DMS 273 treated with DMSO at 0.1 percent for 48 hours (cell line): ENCODE data around the gene PATJ.
"Not testable (repeated sequence)": the region's sequence is repeated elsewhere in the genome, so short reads cannot be mapped to it uniquely, and the experiment has no call there.

ENCODE experiments used
- DNase-seq: peaks from one replicate; lab custom pipeline; 2025; lab: John Stamatoyannopoulos, UW

The PATJ gene

DNA sequence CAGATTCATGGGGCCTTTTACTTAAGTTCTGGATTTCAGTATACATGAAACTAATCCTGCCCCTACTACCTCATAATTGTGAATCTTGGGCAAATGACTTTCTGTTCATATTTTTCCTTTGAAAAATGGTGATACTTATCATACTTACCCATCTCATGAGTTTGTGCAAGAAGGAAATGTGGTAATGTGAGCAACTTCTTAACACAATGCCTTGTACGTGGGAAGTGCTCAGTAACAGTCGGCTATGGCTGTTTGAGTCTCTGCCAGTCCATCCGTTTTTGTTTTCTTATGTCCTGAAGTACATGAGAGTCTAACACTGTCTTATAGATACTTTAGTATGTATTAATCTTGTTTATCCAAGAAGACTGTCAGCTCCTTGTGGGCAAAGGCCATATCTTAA is 86.5 kb downstream of the PATJ start:
- no peak for DNase-seq

DNA sequence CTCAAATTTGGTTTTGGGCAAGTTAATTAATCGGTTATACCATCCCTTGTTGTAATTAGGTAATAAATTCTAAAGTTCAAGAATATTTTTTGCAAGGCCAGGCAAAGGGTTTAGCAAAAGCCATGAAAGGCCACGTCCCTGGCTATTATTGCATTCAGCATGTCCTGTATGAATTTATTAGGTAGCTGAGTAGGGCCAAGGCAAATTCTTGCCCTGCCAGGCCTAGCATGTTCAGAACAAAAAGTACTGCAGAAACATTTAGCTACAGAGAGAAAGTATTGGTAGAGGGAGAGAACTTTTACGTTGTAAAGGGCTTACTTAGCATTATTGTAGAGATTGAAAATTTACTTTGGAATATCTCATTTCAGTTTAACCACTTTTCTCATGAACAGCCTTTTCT is 94.4 kb downstream of the PATJ start:
- DNase-seq: no peak

DNA sequence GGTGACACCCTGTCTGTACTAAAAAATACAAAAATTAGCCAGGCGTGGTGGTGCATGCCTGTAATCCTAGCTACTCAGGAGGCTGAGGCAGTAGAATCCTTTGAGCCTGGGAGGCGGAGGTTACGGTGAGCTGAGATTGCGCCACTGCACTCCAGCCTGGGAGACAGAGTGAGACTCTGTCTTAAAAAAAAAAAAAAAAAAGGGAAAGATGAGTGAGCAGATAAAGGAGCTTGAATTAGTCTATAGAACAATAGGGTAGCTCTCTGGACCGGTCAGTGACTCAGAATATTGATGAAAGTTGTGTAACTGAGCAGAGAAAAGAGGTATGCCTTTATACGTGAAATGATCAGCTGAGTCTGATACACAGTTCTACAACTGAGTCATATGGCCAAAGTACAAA is 95.3 kb downstream of the PATJ start:
- DNase-seq: not testable (repeated sequence)

DNA sequence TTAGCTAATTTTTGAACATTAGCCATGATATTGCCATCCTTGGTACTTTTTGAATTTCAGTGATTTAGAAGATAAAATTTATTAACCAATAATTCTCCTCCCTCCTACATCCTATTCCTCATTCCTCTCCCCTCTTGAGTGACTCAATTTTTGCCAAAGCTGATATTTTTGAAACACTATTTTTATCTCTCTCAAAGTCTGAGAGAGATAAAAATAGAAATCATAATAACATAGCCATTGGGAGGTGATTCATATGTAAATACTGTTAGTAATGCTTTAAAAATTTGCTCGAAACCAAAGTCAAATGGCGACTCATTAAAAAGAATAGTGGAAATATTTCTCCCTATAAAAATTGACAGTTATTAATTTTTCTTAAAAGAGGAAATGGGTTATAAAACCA is 97.4 kb downstream of the PATJ start:
- DNase-seq: no peak

DNA sequence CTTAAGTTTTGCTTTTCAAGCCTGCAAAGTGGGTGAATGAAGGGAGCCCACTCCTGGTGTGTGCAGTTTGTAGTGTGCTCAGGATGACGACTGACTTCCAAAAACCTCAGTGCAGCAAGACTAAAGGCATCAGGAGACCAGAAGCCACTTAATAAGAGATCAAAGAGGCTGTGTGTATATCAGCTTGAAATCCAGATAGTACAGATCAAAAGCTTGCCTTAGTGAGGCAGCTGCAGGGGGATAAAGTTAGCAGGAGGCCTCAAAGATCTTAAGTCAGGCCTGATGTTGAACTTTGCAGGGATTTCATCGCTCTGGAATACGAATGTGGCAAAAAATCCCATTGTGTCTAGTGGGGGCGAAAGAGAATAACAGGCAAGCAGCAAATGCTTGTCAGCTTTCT is 99.8 kb downstream of the PATJ start:
- no peak for DNase-seq

DNA sequence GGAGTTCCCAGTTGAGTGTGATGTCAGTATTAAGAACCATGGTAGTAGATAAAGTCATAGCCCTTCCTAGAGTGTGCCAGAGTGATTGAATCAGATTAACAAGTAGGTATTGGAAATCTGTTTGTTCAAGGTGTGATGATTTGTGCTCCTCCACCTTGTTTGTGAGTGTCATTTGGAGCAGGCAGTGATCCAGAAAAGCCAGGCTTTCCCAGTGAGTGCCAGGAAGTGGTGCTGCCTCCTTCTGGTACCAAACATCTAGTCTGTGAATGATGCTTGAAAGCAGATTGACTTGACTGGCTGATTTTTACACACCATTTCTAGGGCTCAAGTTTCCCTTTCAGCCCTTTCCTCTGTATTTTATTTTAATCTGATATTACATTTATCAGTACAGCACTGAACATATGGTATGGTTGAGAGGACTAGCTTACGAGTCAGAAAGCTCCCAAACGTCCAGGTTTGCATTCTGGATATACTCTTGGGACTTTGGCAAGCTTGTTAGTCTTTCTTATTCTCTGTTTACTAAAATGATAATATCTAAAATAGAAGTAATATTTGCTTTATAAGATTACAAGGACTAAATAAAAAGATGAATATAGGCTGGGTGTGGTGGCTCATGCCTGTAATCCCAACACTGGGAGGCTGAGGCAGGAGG is 100.7 kb downstream of the PATJ start:
- DNase-seq: no peak

DNA sequence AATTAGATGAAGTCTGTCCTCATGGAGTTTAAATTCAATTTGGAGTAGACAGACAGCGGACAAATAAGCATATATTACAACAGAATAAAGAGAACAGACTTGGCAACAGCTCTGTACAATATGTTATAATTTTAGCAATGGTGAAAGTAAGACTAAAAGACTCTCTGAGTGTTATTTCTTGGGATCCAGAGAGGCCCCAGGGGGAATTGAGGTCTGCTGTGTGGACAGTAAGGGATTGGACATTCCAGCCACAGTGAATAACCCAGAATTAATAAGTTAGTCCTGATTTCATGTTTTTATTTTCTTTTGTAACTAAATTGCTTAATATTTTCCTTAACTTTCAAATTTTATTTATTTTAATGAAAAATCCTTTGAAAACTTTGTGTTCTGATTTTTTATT is 101.7 kb downstream of the PATJ start:
- no peak for DNase-seq

DNA sequence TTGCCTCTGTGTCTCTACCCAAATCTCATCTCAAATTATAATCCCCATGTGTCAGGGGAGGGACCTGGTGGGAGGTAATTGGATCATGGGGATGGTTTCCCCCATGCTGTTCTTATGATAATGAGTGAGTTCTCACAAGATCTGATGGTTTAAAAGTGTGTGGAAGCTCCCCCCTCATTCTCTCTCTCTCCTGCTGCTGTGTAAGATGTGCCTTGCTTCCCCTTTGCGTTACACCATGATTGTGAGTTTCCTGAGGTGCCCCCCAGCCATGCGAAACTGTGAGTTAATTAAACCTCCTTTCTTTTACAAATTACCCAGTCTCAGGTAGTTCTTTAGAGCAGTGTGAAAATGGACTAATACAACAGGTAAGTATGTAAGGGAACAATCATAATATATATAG is 102.4 kb downstream of the PATJ start:
- DNase-seq: not testable (repeated sequence)

DNA sequence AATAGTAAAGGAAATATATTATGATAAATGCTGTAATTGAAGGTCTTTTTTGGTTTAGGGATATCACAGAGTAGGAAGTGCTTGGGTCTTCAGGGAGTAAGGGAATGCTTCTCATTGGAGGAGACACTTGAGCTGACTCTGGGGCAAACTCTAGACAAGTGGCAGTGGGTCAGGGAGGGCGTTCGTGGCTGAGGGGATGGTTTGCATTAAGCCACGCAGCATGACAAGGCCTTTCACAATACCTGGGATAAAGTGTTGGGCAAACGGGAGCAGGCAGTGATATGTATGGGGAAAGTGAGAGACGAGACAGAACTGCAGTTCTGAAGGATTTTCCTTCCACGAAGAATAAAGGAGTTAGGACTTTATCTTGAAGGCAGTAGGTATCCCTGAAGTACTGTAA is 109.0 kb downstream of the PATJ start:
- no peak for DNase-seq

DNA sequence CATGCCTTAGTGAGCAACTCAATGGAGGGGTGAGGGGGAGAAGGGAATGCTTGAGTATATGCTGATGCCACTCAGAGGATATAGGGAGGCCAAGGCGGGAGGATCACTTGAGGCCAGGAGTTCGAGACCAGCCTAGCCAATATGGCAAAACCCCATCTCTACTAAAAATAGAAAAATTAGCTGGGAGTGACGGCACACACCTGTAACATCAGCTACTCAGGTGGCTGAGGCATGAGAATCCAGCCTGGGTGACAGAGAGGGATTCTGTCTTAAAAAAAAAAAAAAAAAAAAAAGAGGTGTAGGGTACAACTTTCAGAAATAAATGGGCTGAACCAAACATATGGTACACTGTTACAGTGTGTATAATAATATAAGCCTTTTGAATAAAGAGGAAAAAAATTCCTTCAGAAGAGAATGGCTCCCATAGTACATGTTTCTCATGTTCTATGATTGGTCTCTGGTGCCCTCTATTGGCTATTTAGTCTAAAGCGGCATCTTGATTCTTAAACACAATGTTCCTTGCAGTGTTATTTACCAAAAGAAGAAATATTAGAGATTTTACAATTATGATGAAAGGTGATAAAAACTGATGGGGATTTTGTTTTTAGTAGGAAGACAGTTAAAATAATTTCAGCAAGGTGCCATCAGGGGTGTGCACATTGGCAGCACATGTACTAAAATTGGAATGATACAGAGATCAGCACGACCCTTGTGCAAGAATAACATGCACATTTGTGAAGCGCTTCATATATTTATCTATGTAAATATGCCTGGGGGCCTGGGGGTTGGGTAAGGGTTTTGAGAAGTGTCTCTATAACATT is 109.8 kb downstream of the PATJ start:
- DNase-seq: peak; percentile 9

DNA sequence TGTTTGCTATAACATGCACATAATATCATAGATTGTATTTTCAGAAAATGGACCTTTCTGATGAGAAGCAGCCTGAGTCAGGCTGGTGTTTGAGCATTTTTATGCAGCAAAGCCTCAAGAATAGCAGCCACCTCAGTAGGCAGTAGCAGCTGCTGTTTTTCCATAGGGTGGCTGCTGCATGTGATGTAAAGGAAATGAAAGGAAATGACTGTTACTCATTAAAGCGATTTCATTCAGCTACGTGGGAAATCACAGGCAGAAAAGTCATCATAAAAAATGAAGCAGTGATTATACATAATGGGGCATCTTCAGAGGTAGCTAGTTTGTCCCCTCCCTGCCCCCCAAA is 110.4 kb downstream of the PATJ start:
- no peak for DNase-seq

DNA sequence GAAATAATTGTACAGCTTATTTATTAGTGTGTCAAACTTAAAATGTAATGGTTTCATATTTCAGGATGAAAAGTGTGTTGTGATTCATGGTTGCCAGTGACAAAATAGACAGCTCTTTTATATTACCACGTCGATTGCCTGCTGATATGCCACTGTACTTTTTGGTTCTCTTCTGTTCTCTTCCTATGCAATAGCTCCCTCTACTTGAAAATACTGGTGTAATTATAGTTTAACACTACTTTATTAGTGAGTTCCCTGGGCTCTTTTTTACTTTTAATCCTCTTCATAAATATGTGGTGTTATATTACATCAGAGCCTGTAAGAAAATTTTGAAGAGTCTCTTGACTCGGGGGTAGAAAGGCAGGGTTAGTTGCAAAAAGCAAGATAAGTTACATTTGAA is 111.3 kb downstream of the PATJ start:
- DNase-seq: peak; percentile 17

DNA sequence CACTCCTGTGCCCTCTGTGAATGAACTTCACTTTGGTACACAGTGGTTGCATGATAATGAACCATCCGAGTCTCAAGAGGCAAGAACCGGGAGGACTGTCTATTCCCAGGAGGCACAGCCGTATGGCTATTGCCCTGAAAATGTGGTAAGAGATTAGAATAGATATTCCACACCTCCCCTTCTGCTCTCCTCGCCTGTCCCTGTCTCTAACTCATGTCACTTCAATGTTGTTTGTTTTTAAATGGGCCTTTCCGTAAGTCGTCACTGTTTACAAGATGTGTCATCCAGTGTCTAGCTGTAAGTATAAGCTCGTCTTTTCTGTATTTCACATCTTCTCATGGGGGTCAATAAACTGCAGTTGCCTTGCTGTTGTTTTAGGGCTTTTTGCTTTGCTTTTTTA is 122.2 kb downstream of the PATJ start:
- DNase-seq: no peak

DNA sequence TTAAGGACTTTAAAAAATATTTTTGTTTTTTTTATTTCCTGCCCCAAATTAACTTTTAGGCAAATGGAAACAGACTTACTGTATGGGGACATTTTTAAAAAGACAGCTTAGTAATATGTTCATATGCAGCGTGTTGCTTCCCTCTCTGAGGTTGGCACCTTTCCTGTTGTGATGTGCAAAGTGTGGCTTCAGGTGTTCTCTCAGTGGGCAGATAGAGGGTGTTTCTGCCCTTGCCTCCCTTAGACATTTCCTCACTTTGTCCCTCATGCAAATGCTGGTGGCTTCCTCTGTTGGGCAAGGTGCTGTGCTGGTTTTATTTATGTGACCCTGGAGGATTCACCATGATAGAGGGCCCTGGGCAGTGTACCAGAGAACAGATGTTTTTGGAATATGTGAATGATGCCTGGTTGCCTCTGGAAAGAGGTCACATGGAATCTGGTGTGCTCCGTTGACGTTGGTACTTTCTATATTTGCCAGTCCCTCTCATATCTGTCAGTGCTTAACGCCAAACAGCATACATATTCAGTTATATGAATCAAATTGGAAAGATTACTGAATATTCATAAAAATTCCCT is 123.5 kb downstream of the PATJ start:
- DNase-seq: no peak

DNA sequence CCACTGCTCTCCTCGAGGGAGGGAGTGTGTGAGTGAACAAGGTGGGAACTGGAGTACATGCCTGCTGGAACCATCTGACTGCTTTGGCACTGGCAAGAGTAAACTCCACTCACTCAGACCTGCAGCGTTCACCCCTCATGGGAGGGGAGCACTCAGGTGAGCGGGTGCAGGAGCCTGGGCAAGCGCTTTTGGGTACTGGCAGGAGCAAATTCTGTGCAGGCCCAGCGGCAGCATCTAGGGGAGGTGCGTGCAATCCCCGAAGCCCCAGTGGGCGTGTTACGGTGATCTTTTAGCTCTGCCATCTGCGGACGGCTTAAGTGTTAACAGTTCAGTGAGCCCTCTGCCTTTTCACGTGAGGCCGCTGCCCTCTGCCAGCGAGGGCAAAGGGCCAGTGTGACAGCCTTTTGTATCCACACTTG is 127.4 kb downstream of the PATJ start:
- no peak for DNase-seq

DNA sequence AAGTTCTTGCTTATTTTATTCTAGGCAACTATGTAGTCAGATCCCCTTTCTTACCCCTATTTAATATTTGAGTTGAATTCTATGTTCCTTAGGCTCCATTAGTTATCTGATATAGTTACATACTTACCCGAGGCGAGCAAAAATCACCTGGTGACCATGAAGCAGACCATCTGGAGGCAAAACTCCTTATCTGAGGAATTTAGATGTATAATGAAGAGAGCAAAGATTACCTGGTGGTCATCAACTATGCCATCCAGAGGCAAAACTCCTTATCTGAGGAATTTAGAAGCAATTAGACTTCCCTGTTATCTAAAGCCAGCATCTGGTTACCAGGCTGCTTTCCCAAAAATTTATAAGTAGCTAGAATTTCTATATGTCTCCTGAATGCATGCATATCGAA is 129.9 kb downstream of the PATJ start:
- no peak for DNase-seq

DNA sequence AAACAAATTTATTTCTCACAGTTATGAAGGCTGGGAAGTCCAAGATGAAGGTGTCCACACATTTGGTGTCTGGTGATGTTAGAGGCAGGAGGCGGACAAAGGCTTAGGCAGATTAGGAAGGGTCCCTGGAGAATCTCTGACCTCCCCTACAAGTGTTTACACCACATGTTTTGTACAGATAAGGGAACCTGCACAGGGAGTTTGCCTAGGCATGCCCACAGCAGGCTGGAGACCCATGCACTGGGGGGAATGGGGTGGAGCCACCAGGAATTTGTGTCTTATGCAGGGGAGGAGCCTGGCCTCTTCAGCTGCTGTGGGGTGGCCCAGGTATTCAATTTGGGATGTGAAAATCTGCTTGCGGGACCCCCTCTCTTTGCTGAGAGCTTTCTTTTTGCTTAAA is 131.3 kb downstream of the PATJ start:
- no peak for DNase-seq

DNA sequence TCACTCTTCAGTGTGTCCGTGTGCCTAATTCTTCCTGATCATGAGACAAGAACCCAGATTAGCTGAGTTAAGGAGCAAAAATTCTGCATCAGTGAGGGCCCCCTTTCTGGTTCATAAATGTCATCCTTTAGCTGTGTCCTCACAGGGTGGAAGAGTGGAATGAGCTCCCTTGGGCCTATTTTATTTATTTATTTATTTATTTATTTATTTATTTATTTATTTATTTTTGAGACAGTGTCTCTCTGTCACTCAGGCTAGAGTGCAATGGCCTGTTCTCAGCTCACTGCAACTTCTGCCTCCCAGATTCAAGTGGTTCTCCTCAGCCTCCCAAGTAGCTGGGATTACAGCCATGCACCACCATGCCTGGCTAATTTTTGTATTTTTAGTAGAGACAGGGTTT is 131.7 kb downstream of the PATJ start:
- DNase-seq: no peak

DNA sequence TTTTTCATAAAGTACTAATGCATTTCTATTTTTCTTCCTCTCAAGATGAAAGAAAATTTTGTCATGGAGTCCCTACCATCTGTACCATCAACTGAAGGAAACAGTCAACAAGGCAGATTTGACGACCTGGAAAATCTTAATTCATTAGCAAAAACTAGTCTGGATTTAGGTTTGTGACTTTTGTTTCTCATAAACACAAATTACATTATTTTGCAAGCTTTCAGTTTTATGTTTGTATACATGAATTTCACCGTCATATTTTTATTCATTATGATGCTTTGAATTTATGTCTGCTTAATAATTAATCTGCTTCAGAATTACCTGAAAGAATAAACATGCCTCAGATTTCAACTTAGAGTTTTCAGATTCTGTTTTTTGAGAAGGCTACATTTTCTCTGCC is 132.9 kb downstream of the PATJ start:
- DNase-seq: no peak

DNA sequence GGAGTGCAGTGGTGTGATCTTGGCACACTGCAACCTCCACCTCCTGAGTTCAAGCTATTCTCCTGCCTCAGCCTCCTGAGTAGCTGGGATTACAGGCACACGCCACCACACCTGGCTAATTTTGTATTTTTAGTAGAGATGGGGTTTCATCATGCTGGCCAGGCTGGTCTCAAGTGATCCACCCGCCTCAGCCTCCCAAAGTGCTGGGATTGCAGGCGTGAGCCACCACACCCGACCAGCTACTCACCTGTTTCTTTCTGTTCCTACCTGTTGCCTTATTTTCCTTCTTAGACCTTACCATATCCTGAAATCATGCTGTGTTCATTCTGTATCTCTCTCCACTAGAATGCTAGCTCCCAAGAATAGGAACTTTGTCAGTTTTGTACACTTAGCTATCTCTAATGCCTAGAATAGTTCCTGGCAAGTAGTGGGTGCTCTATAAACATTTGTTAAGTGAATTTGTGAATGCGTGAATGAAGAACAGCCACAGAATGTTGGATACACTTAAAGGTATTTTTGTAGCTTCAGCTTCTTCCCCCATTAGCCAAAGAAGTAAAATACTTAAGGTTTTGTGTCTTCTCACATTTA is 137.7 kb downstream of the PATJ start:
- DNase-seq: not testable (repeated sequence)

DNA sequence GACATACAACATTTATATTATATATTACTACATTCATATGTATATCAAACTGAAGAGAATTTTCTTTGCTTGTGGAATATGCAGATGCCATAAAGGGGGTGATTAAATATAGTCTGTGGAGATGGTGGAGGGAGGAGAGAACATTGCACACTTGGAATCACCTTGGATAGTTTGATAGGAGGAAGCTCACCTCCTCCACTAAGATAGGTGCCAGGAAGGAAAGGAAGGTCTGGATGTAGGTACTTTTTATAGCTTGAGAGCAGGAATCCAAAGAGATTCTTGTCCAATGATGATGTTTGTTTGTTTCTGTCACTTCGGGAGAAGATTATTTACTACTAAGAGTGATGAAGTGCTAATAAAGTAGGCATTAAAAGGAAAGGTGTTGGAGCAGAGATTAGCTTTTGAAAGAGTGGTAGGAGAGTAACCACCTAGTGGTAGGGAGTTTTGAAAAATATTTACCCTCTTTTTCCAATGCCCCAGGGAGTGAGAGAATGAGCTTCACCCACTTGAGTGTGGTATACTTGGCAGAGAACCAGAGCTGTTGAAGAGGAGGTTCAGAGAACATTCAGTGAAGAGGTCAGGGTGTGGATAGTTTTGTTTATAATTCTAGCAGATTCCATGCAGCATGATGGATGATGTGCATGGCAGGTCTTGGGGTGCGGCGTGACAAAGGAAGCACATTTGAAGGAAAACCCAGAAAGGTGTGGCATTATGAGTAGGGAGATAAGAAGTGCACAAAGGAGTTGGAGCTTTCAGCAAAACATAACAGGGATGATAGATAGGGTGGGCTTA is 145.0 kb downstream of the PATJ start:
- DNase-seq: no peak

DNA sequence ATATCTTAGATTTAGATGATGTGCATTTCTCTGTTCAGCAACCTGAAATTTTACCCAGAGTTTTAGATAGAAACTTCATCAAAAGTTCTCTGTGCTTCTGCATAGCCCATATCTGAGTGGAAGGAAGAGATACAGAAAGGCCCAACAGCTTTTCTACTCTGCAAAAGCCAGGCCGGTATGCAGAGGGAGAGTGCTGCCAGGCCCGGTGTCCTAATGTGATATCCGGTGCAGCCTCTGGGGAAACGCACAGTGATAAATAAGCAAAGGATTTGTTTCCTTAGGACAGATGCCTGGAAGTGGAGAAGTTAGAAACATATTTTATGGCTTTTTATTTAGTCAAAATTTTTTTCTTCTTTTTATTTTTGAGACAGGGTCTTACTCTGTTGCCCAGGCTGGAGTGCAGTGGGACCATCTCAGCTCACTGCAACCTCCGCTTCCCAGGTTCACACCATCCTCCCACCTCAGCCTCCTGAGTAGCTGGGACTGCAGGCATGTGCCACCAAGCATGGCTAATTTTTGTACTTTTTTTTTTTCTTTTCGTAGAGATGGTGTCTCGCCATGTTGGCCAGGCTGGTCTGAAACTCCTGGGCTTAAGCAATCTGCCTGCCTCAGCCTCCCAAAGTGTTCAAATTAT is 145.8 kb downstream of the PATJ start:
- no peak for DNase-seq
